ENCODE measurements around the gene CGB1.

CGB1 gene

DNA sequence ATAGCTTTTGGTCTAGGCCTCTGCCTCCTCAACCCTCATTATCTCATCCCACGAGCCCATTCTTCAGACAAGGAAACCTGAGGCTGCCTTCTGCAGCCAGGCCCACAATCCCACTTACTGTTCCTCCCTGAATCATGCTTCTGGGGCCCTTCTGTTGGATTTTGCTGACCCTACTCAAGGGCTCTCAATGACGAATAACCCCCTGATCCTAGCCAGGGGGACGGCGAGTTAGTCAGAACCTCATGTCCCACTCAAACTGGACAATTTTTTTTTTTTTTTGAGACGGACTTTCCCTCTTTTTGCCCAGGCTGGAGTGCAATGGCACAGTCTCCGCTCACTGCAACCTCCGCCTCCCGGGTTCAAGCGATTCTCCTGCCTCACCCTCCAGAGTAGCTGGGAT lies 14.6 kb downstream of the CGB1 start:
- Histone ChIP-seq H3K9ac (ENCODE audit: low read length) (no peak overlapping the region), H3K4me1 (ENCODE audit: insufficient read depth, low read length, severe bottlenecking) (peaks cover 45% of the 10 kb centered on the region), H3K9me2 (ENCODE audit: low read depth, low read length) (no peaks in the 10 kb centered on the region), H3K4me2 (ENCODE audit: low read length) (no peak overlapping the region), H2AFZ (ENCODE audit: low read length) (no peak overlapping the region), H3F3A (ENCODE audit: insufficient read depth, low read length) (no peaks in the 10 kb centered on the region), H3K36me3 (ENCODE audit: insufficient read depth, low read length) (no peaks in the 10 kb centered on the region), H3K9me3 (ENCODE audit: low read length) (no peaks in the 10 kb centered on the region), H3K79me2 (ENCODE audit: insufficient read depth, low read length) (no peaks in the 10 kb centered on the region), H3K27ac (ENCODE audit: low read depth, low read length, poor library complexity, severe bottlenecking) (no peak overlapping the region), H3K4me3 (ENCODE audit: low read depth, low read length, poor library complexity, severe bottlenecking) (no peak overlapping the region), H3K27me3 (ENCODE audit: insufficient read depth, low read length) (no peaks in the 10 kb centered on the region), H4K20me1 (ENCODE audit: insufficient read depth, low read length) (no peaks in the 10 kb centered on the region)
- TF ChIP-seq, protein P1, sequence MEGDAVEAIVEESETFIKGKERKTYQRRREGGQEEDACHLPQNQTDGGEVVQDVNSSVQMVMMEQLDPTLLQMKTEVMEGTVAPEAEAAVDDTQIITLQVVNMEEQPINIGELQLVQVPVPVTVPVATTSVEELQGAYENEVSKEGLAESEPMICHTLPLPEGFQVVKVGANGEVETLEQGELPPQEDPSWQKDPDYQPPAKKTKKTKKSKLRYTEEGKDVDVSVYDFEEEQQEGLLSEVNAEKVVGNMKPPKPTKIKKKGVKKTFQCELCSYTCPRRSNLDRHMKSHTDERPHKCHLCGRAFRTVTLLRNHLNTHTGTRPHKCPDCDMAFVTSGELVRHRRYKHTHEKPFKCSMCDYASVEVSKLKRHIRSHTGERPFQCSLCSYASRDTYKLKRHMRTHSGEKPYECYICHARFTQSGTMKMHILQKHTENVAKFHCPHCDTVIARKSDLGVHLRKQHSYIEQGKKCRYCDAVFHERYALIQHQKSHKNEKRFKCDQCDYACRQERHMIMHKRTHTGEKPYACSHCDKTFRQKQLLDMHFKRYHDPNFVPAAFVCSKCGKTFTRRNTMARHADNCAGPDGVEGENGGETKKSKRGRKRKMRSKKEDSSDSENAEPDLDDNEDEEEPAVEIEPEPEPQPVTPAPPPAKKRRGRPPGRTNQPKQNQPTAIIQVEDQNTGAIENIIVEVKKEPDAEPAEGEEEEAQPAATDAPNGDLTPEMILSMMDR (IDR thresholded peaks at IDR 0.05; ENCODE audit: low read length) = no peak
- TF ChIP-seq EZH2 (IDR thresholded peaks at IDR 0.05; ENCODE audit: borderline replicate concordance, low read length) = no peak

DNA sequence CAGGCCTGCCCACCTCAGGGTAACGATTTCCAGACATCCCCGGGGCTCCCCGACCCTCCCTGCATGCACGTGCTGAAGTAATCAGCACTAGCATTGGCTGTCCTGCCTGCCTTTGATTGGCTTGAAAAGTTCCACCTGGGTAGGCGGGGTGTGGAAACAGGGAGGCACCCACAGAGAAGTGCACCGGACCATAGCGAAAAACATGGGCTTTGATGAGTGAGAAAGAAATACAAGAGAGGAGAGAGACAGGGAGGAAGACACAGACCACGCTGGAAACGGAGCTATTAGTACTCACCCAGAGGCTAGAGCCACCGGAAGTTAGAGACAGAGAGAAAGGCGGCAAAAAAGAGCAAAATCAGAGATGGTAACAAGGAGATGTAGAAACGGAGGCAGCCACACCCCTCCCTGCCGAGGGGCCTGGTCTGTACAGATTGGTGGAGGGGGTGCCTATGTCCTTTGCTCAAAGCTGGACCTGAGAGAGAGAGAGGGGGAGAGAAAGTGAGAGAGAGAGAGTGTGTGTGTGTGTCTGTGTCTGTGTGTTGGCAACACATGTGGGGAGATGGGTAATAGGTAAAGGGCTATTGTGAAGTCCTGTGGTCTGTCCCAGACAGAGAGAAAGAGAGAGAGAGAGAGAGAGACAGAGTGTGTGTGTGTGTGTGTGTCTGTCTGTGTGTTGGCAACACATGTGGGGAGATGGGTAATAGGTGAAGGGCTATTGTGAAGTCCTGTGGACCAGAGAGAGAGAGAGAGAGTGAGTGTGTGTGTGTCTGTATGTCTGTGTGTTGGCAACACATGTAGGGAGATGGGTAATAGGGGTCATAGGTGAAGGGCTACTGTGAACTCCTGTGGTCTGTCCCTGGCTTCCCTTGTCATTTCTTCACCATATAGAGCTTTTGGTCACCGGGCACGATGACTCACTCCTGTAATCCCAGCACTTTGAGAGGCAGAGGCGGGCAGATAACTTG lies 15.5 kb downstream of the CGB1 start:
- H3K4me3 ChIP-seq (ENCODE audit: low read depth, low read length, poor library complexity, severe bottlenecking) = peak overlapping the region; percentile 31
- H3K36me3 ChIP-seq (ENCODE audit: insufficient read depth, low read length) = no peaks in the 10 kb centered on the region
- H3K9ac ChIP-seq (ENCODE audit: low read length) = peak overlapping the region; percentile 31; the same call in 1 of the 2 replicates
- H3K9me3 ChIP-seq (ENCODE audit: low read length) = no peaks in the 10 kb centered on the region
- no peaks in the 10 kb centered on the region for H3K9me2 ChIP-seq (ENCODE audit: low read depth, low read length)
- peak overlapping the region; percentile 75; the same call in 1 of the 2 replicates for H2AFZ ChIP-seq (ENCODE audit: low read length)
- no peaks in the 10 kb centered on the region for H4K20me1 ChIP-seq (ENCODE audit: insufficient read depth, low read length)
- H3K4me1 ChIP-seq (ENCODE audit: insufficient read depth, low read length, severe bottlenecking) = peaks cover 45% of the 10 kb centered on the region
- no peaks in the 10 kb centered on the region for H3F3A ChIP-seq (ENCODE audit: insufficient read depth, low read length)
- TF ChIP-seq, protein P1 (IDR thresholded peaks at IDR 0.05; ENCODE audit: low read length) = no peak
- TF ChIP-seq EZH2 (IDR thresholded peaks at IDR 0.05; ENCODE audit: borderline replicate concordance, low read length) = no peak
- no peaks in the 10 kb centered on the region for H3K27me3 ChIP-seq (ENCODE audit: insufficient read depth, low read length)
- H3K4me2 ChIP-seq (ENCODE audit: low read length) = peak overlapping the region; percentile 60
- no peaks in the 10 kb centered on the region for H3K79me2 ChIP-seq (ENCODE audit: insufficient read depth, low read length)
- peak overlapping the region; percentile 57 for H3K27ac ChIP-seq (ENCODE audit: low read depth, low read length, poor library complexity, severe bottlenecking)

DNA sequence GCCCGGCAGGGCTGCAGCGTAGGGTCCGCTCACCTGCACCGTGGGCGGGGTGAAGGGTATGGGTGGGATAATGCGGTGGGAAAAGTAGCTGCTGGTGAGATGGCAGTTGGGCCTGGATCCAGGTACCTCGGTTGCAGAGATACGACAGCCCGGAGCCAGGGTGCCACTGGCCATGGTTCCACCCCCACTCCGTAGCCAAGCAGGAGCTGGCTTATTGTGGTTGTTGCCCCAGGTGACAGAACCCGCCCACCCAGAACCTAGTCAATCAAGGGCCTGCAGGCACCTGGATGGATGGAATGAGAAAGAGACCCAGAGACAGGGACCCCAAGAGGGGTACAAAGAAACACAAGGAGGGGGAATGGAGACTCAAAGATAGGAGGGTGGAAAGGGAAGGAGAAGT lies 16.4 kb downstream of the CGB1 start:
- H3K36me3 ChIP-seq (ENCODE audit: insufficient read depth, low read length) = peaks cover 9% of the 10 kb centered on the region
- H3K9me3 ChIP-seq (ENCODE audit: low read length) = no peaks in the 10 kb centered on the region
- H3K9me2 ChIP-seq (ENCODE audit: low read depth, low read length) = no peaks in the 10 kb centered on the region
- no peaks in the 10 kb centered on the region for H3F3A ChIP-seq (ENCODE audit: insufficient read depth, low read length)
- TF ChIP-seq, protein P1 (IDR thresholded peaks at IDR 0.05; ENCODE audit: low read length) = no peak
- no peak for TF ChIP-seq EZH2 (IDR thresholded peaks at IDR 0.05; ENCODE audit: borderline replicate concordance, low read length)
- H3K4me2 ChIP-seq (ENCODE audit: low read length) = peak overlapping the region; percentile 60; the same call in 1 of the 2 replicates
- H3K27me3 ChIP-seq (ENCODE audit: insufficient read depth, low read length) = no peaks in the 10 kb centered on the region
- no peaks in the 10 kb centered on the region for H3K79me2 ChIP-seq (ENCODE audit: insufficient read depth, low read length)
- H3K9ac ChIP-seq (ENCODE audit: low read length) = no peak overlapping the region; the same call in 1 of the 2 replicates
- no peak overlapping the region for H3K4me3 ChIP-seq (ENCODE audit: low read depth, low read length, poor library complexity, severe bottlenecking)
- H4K20me1 ChIP-seq (ENCODE audit: insufficient read depth, low read length) = no peaks in the 10 kb centered on the region
- no peak overlapping the region for H3K27ac ChIP-seq (ENCODE audit: low read depth, low read length, poor library complexity, severe bottlenecking)
- H3K4me1 ChIP-seq (ENCODE audit: insufficient read depth, low read length, severe bottlenecking) = peaks cover 45% of the 10 kb centered on the region
- no peak overlapping the region for H2AFZ ChIP-seq (ENCODE audit: low read length)

Data from OCI-LY1 (cell line).